ENCODE data around the gene CCN2.

DNA sequence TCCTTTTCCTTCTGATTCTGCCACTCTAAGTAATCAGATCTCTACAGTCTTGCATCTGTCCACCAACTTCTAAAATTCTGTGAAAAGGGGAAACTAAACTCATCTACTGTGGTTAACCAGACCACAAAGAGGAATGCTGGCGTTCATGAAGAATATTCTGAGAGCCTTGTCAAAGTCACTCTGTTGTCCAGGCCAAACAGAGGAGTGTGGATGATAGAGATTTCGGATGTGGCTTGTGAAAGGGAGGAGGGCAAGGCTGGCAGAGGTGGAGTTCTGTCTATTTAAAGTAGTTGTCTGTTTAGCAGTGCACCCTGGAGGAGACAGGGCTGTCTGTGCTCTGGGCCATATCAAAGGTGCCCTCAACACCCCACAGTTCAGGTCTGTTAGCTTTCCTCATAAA, 33.9 kb downstream of the CCN2 start:
- no peak for TF ChIP-seq CTCF (IDR thresholded peaks at IDR 0.05)
- TF ChIP-seq POLR2A (IDR thresholded peaks at IDR 0.05; ENCODE audit: low read length), result no peak
- TF ChIP-seq JUNB (IDR thresholded peaks at IDR 0.05), result no peak
- TF ChIP-seq RFX5 (IDR thresholded peaks at IDR 0.05), result no peak
- TF ChIP-seq SREBF2 (IDR thresholded peaks at IDR 0.05), result no peak
- no peak for TF ChIP-seq MAFK (IDR thresholded peaks at IDR 0.05; ENCODE audit: partially characterized antibody)
- TF ChIP-seq MYC (IDR thresholded peaks at IDR 0.05; ENCODE audit: borderline replicate concordance, low read length), result no peak
- no peak for TF ChIP-seq KDM5A (IDR thresholded peaks at IDR 0.05)
- TF ChIP-seq, protein P1, sequence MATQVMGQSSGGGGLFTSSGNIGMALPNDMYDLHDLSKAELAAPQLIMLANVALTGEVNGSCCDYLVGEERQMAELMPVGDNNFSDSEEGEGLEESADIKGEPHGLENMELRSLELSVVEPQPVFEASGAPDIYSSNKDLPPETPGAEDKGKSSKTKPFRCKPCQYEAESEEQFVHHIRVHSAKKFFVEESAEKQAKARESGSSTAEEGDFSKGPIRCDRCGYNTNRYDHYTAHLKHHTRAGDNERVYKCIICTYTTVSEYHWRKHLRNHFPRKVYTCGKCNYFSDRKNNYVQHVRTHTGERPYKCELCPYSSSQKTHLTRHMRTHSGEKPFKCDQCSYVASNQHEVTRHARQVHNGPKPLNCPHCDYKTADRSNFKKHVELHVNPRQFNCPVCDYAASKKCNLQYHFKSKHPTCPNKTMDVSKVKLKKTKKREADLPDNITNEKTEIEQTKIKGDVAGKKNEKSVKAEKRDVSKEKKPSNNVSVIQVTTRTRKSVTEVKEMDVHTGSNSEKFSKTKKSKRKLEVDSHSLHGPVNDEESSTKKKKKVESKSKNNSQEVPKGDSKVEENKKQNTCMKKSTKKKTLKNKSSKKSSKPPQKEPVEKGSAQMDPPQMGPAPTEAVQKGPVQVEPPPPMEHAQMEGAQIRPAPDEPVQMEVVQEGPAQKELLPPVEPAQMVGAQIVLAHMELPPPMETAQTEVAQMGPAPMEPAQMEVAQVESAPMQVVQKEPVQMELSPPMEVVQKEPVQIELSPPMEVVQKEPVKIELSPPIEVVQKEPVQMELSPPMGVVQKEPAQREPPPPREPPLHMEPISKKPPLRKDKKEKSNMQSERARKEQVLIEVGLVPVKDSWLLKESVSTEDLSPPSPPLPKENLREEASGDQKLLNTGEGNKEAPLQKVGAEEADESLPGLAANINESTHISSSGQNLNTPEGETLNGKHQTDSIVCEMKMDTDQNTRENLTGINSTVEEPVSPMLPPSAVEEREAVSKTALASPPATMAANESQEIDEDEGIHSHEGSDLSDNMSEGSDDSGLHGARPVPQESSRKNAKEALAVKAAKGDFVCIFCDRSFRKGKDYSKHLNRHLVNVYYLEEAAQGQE (IDR thresholded peaks at IDR 0.05), result no peak
- TF ChIP-seq RCOR1 (IDR thresholded peaks at IDR 0.05; ENCODE audit: low read depth, low read length), result no peak

Data from A549 (cell line).